A673 (cell line): ENCODE measurements around the gene TSPEAR. TPM values are rescaled to one million over a fixed set of nuclear protein-coding genes. Genes with fewer than 3 reads are reported as not detected.

Experiments used
- BruUV-seq: library from RNA; stranded (reverse); fragments of 400-500 nt; replicated peaks from 2 replicates; lab custom pipeline; 2021; lab: Mats Ljungman, UMichigan
- CTCF ChIA-PET: fragments of 300-600 bp; sonication (Branson Sonifier 250); formaldehyde crosslinking; loops from one replicate; lab custom pipeline; 2022; ENCODE audit warnings: antibody characterized with exemption; lab: Charles Lee
- POLR2A ChIA-PET: fragments of 300-600 bp; sonication (Branson Sonifier 250); formaldehyde crosslinking; loops from one replicate; lab custom pipeline; 2022; ENCODE audit warnings: antibody characterized with exemption; ENCODE audit not compliant: low non-redundant PET; lab: Charles Lee
- DNase-seq: peaks from one replicate; pipeline ENCODE4 v3.0.0-alpha.2; 2015; ENCODE audit warnings: low spot score
- H3K27ac ChIP-seq: fragments of 200-600 bp; sonication (generic); 2 replicates; pipeline ENCODE4 v1.5.1; 2016; ENCODE audit warnings: mixed run types, low read depth, mild to moderate bottlenecking, mixed read lengths, antibody characterized with exemption, low read length; ENCODE audit not compliant: poor library complexity, severe bottlenecking
- H3K27me3 ChIP-seq: fragments of 200-600 bp; sonication (generic); replicated peaks from 2 replicates; pipeline ENCODE4 v1.6.1; 2017; ENCODE audit warnings: mixed run types, low read depth, mild to moderate bottlenecking, mixed read lengths, antibody characterized with exemption, low read length; ENCODE audit not compliant: insufficient read depth, poor library complexity
- H3K36me3 ChIP-seq: fragments of 200-600 bp; sonication (generic); 2 replicates; pipeline ENCODE4 v1.6.1; 2016; ENCODE audit warnings: mixed run types, mild to moderate bottlenecking, mixed read lengths, antibody characterized with exemption, low read length; ENCODE audit not compliant: insufficient read depth, poor library complexity, severe bottlenecking
- H3K4me1 ChIP-seq: fragments of 200-600 bp; sonication (generic); 2 replicates; pipeline ENCODE4 v1.6.1; 2017; ENCODE audit warnings: mixed run types, mild to moderate bottlenecking, mixed read lengths, antibody characterized with exemption, low read length; ENCODE audit not compliant: insufficient read depth, poor library complexity, severe bottlenecking
- H3K4me3 ChIP-seq: fragments of 200-600 bp; sonication (generic); 2 replicates; pipeline ENCODE4 v1.5.1; 2016; ENCODE audit warnings: low read depth, mixed run types, mild to moderate bottlenecking, mixed read lengths, low read length; ENCODE audit not compliant: poor library complexity, severe bottlenecking
- H3K9me3 ChIP-seq: fragments of 200-600 bp; sonication (generic); 2 replicates; pipeline ENCODE4 v1.6.1; 2016; ENCODE audit warnings: mixed run types, low read depth, mild to moderate bottlenecking, mixed read lengths, antibody characterized with exemption, low read length; ENCODE audit not compliant: poor library complexity, severe bottlenecking
- CTCF ChIP-seq: fragments of 300-800, 200-600 bp; sonication (generic); conservative IDR thresholded peaks from 2 replicates; pipeline ENCODE4 v1.5.1; 2017; ENCODE audit warnings: low read depth, mild to moderate bottlenecking, antibody characterized with exemption, low read length, moderate library complexity, mixed read lengths
- EZH2 ChIP-seq: fragments of 200-600 bp; sonication (generic); IDR thresholded peaks from 2 replicates; pipeline ENCODE4 v1.6.1; 2017; ENCODE audit warnings: borderline replicate concordance, low read depth, mild to moderate bottlenecking, mixed read lengths, antibody characterized with exemption, low read length; ENCODE audit not compliant: poor library complexity, severe bottlenecking
- intact Hi-C: fragments of 100-400 bp; cut with micrococcal nuclease; formaldehyde crosslinking; loops from one replicate; pipeline ENCODE4 v1.10.0; 2022; ENCODE audit not compliant: unreplicated experiment
- total RNA-seq: library from RNA; stranded (reverse); gene quantifications from 2 replicates; pipeline ENCODE4 v1.2.3, GENCODE V29; 2021

Gene TSPEAR
- total RNA-seq, 1 experiment from 2014 or later, result 8.3 TPM

- intact Hi-C loops, result no loop called here
- Histone ChIP-seq H3K27me3 (no peaks in the 10 kb centered on the region), H3K4me3 (no peak overlapping the region), H3K27ac (no peak overlapping the region), H3K9me3 (peaks cover 11% of the 10 kb centered on the region), H3K4me1 (no peaks in the 10 kb centered on the region), H3K36me3 (no peaks in the 10 kb centered on the region)
- ChIA-PET POLR2A (no interaction called here), CTCF (no interaction called here)
- no peak for TF ChIP-seq CTCF
- no peak for TF ChIP-seq EZH2
- DNase-seq, result no peak
- no TSS peak for BruUV-seq
These were observed 94.8 kb downstream of the TSPEAR start for GRCh38 chr21:44616591-44616926.

- Histone ChIP-seq H3K4me3 (no peak overlapping the region), H3K4me1 (no peaks in the 10 kb centered on the region), H3K36me3 (no peaks in the 10 kb centered on the region), H3K27me3 (no peaks in the 10 kb centered on the region), H3K27ac (no peak overlapping the region), H3K9me3 (peaks cover 16% of the 10 kb centered on the region)
- TF ChIP-seq EZH2, result no peak
- no peak for TF ChIP-seq CTCF
- intact Hi-C loops, result no loop called here
- POLR2A ChIA-PET, result no interaction called here
- no peak for DNase-seq
- CTCF ChIA-PET, result no interaction called here
- BruUV-seq, result no TSS peak
These were observed 95.3 kb downstream of the TSPEAR start for GRCh38 chr21:44615911-44616590.

GRCh38 chr21:44615466-44615865 lies 95.9 kb downstream of the TSPEAR start:
- no peak for TF ChIP-seq CTCF
- TF ChIP-seq EZH2, result no peak
- no peak overlapping the region for H3K27ac ChIP-seq
- DNase-seq, result no peak
- CTCF ChIA-PET, result no interaction called here
- intact Hi-C loops, result no loop called here
- BruUV-seq, result no TSS peak
- no peaks in the 10 kb centered on the region for H3K4me1 ChIP-seq
- POLR2A ChIA-PET, result no interaction called here
- H3K27me3 ChIP-seq, result no peaks in the 10 kb centered on the region
- no peaks in the 10 kb centered on the region for H3K36me3 ChIP-seq
- H3K4me3 ChIP-seq, result no peak overlapping the region
- H3K9me3 ChIP-seq, result peaks cover 19% of the 10 kb centered on the region
